ENCODE results near the gene AGAP1.

The AGAP1 gene

GRCh38 chr2:235988271-235989015 lies 494.6 kb downstream of the AGAP1 start:
- no peaks in the 10 kb centered on the region for H3K36me3 ChIP-seq (ENCODE audit: control insufficient read depth, low read length)
- no peaks in the 10 kb centered on the region for H3K27me3 ChIP-seq (ENCODE audit: control insufficient read depth, low read length)
- no peaks in the 10 kb centered on the region for H3K9me3 ChIP-seq (ENCODE audit: control insufficient read depth, insufficient read depth, low read length)
- TF ChIP-seq EZH2phosphoT487 (IDR thresholded peaks at IDR 0.05; ENCODE audit: borderline replicate concordance, low read length) (no peak), CTCF (IDR thresholded peaks at IDR 0.05; ENCODE audit: low read depth, low read length, poor library complexity, severe bottlenecking) (no peak)
- H3K4me2 ChIP-seq (ENCODE audit: low read length): no peak overlapping the region
- no peaks in the 10 kb centered on the region for H3F3A ChIP-seq (ENCODE audit: control insufficient read depth, insufficient read depth)
- no peak overlapping the region for H3K4me3 ChIP-seq (ENCODE audit: low read length)
- H3K4me1 ChIP-seq (ENCODE audit: control insufficient read depth, low read length): no peaks in the 10 kb centered on the region
- no peak overlapping the region for H3K27ac ChIP-seq (ENCODE audit: low read depth, low read length)
- H3K79me2 ChIP-seq (ENCODE audit: control insufficient read depth, low read length): no peaks in the 10 kb centered on the region
- no peaks in the 10 kb centered on the region for H4K20me1 ChIP-seq (ENCODE audit: control insufficient read depth, insufficient read depth, low read depth, low read length)
- H3K9me2 ChIP-seq (replicated peaks; ENCODE audit: control insufficient read depth, low read length): no peaks in the 10 kb centered on the region

DNA sequence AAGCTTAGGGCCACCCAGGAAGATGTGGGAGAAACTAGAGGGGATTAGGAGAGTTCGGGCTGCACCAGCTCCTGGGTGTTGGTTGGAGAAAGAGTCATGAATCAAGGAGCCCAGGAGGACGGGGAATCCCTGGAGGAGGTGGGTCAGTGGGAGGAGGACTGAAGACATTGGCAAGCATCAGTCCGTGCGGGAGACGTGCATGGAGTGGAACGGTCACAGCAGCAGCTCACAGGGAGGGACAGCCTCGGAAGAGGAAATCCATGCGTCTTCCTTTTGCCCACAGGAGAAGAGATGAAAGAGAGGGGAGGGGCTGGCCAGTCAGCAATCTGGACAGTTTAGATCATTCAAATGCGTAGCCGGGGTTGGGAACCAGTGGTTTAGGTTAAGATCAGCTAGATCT lies 495.7 kb downstream of the AGAP1 start:
- H3K27me3 ChIP-seq (ENCODE audit: control insufficient read depth, low read length): no peaks in the 10 kb centered on the region
- H3K79me2 ChIP-seq (ENCODE audit: control insufficient read depth, low read length): no peaks in the 10 kb centered on the region
- H3F3A ChIP-seq (ENCODE audit: control insufficient read depth, insufficient read depth): no peaks in the 10 kb centered on the region
- no peak overlapping the region for H3K4me2 ChIP-seq (ENCODE audit: low read length)
- H4K20me1 ChIP-seq (ENCODE audit: control insufficient read depth, insufficient read depth, low read depth, low read length): no peaks in the 10 kb centered on the region
- H3K9me2 ChIP-seq (replicated peaks; ENCODE audit: control insufficient read depth, low read length): no peaks in the 10 kb centered on the region
- no peak overlapping the region for H3K27ac ChIP-seq (ENCODE audit: low read depth, low read length)
- no peak overlapping the region for H3K4me3 ChIP-seq (ENCODE audit: low read length)
- no peaks in the 10 kb centered on the region for H3K4me1 ChIP-seq (ENCODE audit: control insufficient read depth, low read length)
- no peaks in the 10 kb centered on the region for H3K9me3 ChIP-seq (ENCODE audit: control insufficient read depth, insufficient read depth, low read length)
- TF ChIP-seq EZH2phosphoT487 (IDR thresholded peaks at IDR 0.05; ENCODE audit: borderline replicate concordance, low read length) (no peak), CTCF (IDR thresholded peaks at IDR 0.05; ENCODE audit: low read depth, low read length, poor library complexity, severe bottlenecking) (no peak)
- H3K36me3 ChIP-seq (ENCODE audit: control insufficient read depth, low read length): no peaks in the 10 kb centered on the region

DNA sequence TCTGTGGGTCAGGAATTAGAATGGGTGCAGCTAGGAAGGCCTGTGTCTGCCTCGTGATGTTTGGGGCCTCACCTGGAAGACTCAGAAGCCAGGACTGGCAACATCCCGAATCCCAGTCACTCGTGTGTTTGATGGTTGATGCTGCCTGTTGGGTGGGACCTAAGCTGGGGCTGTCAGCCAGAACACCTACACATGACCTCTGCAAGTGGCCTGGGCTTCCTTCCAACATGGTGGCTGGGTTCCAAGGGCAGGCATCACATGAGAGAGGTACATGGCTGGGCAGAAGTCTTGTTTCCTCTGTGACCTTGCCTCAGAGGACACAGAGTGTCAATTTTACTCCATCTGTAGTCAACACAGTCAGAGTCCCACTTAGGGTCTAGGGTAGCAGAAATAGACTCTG lies 496.5 kb downstream of the AGAP1 start:
- no peaks in the 10 kb centered on the region for H3K36me3 ChIP-seq (ENCODE audit: control insufficient read depth, low read length)
- H3K4me3 ChIP-seq (ENCODE audit: low read length): no peak overlapping the region
- H3F3A ChIP-seq (ENCODE audit: control insufficient read depth, insufficient read depth): no peaks in the 10 kb centered on the region
- no peaks in the 10 kb centered on the region for H3K4me1 ChIP-seq (ENCODE audit: control insufficient read depth, low read length)
- no peaks in the 10 kb centered on the region for H3K79me2 ChIP-seq (ENCODE audit: control insufficient read depth, low read length)
- TF ChIP-seq CTCF (IDR thresholded peaks at IDR 0.05; ENCODE audit: low read depth, low read length, poor library complexity, severe bottlenecking): no peak
- TF ChIP-seq EZH2phosphoT487 (IDR thresholded peaks at IDR 0.05; ENCODE audit: borderline replicate concordance, low read length): no peak
- no peaks in the 10 kb centered on the region for H3K9me3 ChIP-seq (ENCODE audit: control insufficient read depth, insufficient read depth, low read length)
- no peaks in the 10 kb centered on the region for H4K20me1 ChIP-seq (ENCODE audit: control insufficient read depth, insufficient read depth, low read depth, low read length)
- H3K9me2 ChIP-seq (replicated peaks; ENCODE audit: control insufficient read depth, low read length): no peaks in the 10 kb centered on the region
- no peaks in the 10 kb centered on the region for H3K27me3 ChIP-seq (ENCODE audit: control insufficient read depth, low read length)
- H3K4me2 ChIP-seq (ENCODE audit: low read length): no peak overlapping the region
- H3K27ac ChIP-seq (ENCODE audit: low read depth, low read length): no peak overlapping the region

Data from DOHH2 (cell line).